Measurements from ENCODE around the gene ERBIN. TPM values are rescaled to one million over a fixed set of nuclear protein-coding genes. Genes with fewer than 3 reads are reported as not detected.

Gene ERBIN
- total and polyA plus RNA-seq, 2 of the 8 experiments (the other 6 are each of a cell fraction or from before 2014, with no cell fraction given), result 7.7 to 33.2 TPM

DNA sequence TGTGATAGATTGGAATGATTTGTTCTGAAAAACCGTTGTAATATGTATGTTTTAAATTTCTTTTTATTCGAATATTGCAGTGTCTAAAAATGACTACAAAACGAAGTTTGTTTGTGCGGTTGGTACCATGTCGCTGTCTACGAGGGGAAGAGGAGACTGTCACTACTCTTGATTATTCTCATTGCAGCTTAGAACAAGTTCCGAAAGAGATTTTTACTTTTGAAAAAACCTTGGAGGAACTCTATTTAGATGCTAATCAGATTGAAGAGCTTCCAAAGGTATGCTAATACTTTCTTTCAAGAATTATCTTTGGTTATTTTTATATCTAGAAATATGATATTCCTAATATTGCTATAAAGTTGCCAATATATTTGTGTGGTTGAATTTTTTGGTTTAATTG, 66.3 kb downstream of the ERBIN start:
- CTCF ChIA-PET (ENCODE audit: partially characterized antibody), result no interaction called here
- FAIRE-seq (no peak), DNase-seq (ENCODE audit: low read depth in 1 of 2, low spot score in 2 of 2) (no peak)
- 59% methylated on average over 7 of the region's 7 CpGs; no CpG with 5 or more reads in 1 of the 2 experiments for WGBS, 2 experiments (ENCODE audit: extremely low coverage in 1 of 2, insufficient coverage in 1 of 2, insufficient read length in 1 of 2, insufficient replicate concordance in 2 of 2, low coverage in 1 of 2, low lambda C conversion rate in 2 of 2, missing lambda C conversion rate in 1 of 2)
- H3K14ac ChIP-seq (ENCODE audit: insufficient read length), result no peak overlapping the region
- peaks cover 0 to 3% (median 1%) of the 10 kb centered on the region in 4 experiments; a peak in 2 of 8 replicates for H3K36me3 ChIP-seq (ENCODE audit: control insufficient read depth in 2 of 4, insufficient read depth in 4 of 4, low read length in 3 of 4)
- no peak overlapping the region for H3K23ac ChIP-seq (ENCODE audit: insufficient read length)
- H2BK15ac ChIP-seq (ENCODE audit: low read length), result no peak overlapping the region
- H2AK5ac ChIP-seq (ENCODE audit: low read depth, low read length), result no peak overlapping the region
- no peak overlapping the region for H2BK12ac ChIP-seq (ENCODE audit: low read depth, low read length)
- H3K27ac ChIP-seq (ENCODE audit: low read depth, low read length), result no peak overlapping the region
- H3K18ac ChIP-seq (ENCODE audit: extremely low read depth, low read length), result no peak overlapping the region
- H3K4ac ChIP-seq (replicated peaks; ENCODE audit: insufficient read length, low read depth, low read length), result no peak overlapping the region
- no peak overlapping the region for H2BK20ac ChIP-seq (ENCODE audit: low read length)
- no peaks in the 10 kb centered on the region for H3K9me3 ChIP-seq (ENCODE audit: insufficient read depth in 2 of 2, low read depth in 1 of 2, low read length in 1 of 2)
- H3K79me2 ChIP-seq (ENCODE audit: control insufficient read depth in 1 of 2, insufficient read depth in 2 of 2, low read length in 2 of 2), result peaks cover 0 to 46% of the 10 kb centered on the region in 2 experiments; a peak in 2 of 4 replicates
- no peaks in the 10 kb centered on the region; a peak in 2 of 7 replicates for H3K4me1 ChIP-seq (replicated peaks in 1 of 4; ENCODE audit: control insufficient read depth in 3 of 4, insufficient read depth in 4 of 4, low read length in 3 of 4)
- no peaks in the 10 kb centered on the region for H3K27me3 ChIP-seq (replicated peaks in 1 of 4; ENCODE audit: control insufficient read depth in 3 of 4, extremely low read depth in 1 of 4, insufficient read depth in 3 of 4, low read length in 3 of 4)
- peak overlapping the region in 1 of 4 experiments; percentile 7; a peak in 1 of 8 replicates for H3K4me3 ChIP-seq (ENCODE audit: extremely low read depth in 1 of 4, insufficient read depth in 2 of 4, low read depth in 3 of 4, low read length in 4 of 4)
- no peak overlapping the region for H3K56ac ChIP-seq (replicated peaks; ENCODE audit: insufficient read length, low read depth, low read length)
- H2BK5ac ChIP-seq (ENCODE audit: low read depth, low read length), result no peak overlapping the region
- no peak overlapping the region for H4K8ac ChIP-seq (ENCODE audit: extremely low read depth, insufficient read depth, low read length)
- no peak overlapping the region for H4K91ac ChIP-seq (replicated peaks; ENCODE audit: insufficient read length, low read length)
- no peaks in the 10 kb centered on the region for H3K23me2 ChIP-seq (ENCODE audit: low read depth, low read length)
- no peak overlapping the region for H2AFZ ChIP-seq (ENCODE audit: low read length)
- no peak overlapping the region for H4K5ac ChIP-seq (ENCODE audit: insufficient read length, low read depth, low read length)
- H3K79me1 ChIP-seq (ENCODE audit: low read depth, low read length), result no peaks in the 10 kb centered on the region
- POLR2A ChIA-PET (ENCODE audit: partially characterized antibody), result interaction anchor here (0.8 to 1.1 kb wide), 2 partner anchors 9 to 159 kb away, joined by 3 read pairs; no protein-coding TSS in a partner anchor
- no peak overlapping the region for H2BK120ac ChIP-seq (replicated peaks; ENCODE audit: low read depth, low read length)
- H4K20me1 ChIP-seq (replicated peaks in 1 of 2; ENCODE audit: control insufficient read depth in 1 of 2, insufficient read depth in 2 of 2, low read length in 2 of 2), result no peaks in the 10 kb centered on the region
- H3K9ac ChIP-seq (replicated peaks in 1 of 4; ENCODE audit: extremely low read depth in 1 of 4, low read depth in 3 of 4, low read length in 3 of 4), result no peak overlapping the region
- no peak for TF ChIP-seq SRF (IDR thresholded peaks at IDR 0.05; ENCODE audit: low read depth, low read length)
- no peak for TF ChIP-seq CHD1 (IDR thresholded peaks at IDR 0.05; ENCODE audit: low read depth, low read length)
- no peak for TF ChIP-seq NANOG (IDR thresholded peaks at IDR 0.05; ENCODE audit: insufficient read depth, low read depth, low read length, poor library complexity, severe bottlenecking)
- TF ChIP-seq TBP (IDR thresholded peaks at IDR 0.05; ENCODE audit: low read depth, low read length), result no peak
- TF ChIP-seq, protein P1, sequence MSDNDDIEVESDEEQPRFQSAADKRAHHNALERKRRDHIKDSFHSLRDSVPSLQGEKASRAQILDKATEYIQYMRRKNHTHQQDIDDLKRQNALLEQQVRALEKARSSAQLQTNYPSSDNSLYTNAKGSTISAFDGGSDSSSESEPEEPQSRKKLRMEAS (IDR thresholded peaks at IDR 0.05), result no peak
- H3K4me2 ChIP-seq (ENCODE audit: insufficient read depth in 1 of 2, low read depth in 2 of 2, low read length in 2 of 2), result 0 out of 4 replicates have a peak overlapping the region, but pooled peaks of 1 of the 2 experiments have one; percentile 35
